HG02981 (cell line): ENCODE data around the gene LLGL2.

Experiments
- ATAC-seq: cut with Tn5 transposase; IDR thresholded peaks from one replicate; pipeline ENCODE4 v1.9.1; 2021; ENCODE audit warnings: mild to moderate bottlenecking, moderate library complexity; ENCODE audit not compliant: unreplicated experiment

Gene LLGL2

DNA sequence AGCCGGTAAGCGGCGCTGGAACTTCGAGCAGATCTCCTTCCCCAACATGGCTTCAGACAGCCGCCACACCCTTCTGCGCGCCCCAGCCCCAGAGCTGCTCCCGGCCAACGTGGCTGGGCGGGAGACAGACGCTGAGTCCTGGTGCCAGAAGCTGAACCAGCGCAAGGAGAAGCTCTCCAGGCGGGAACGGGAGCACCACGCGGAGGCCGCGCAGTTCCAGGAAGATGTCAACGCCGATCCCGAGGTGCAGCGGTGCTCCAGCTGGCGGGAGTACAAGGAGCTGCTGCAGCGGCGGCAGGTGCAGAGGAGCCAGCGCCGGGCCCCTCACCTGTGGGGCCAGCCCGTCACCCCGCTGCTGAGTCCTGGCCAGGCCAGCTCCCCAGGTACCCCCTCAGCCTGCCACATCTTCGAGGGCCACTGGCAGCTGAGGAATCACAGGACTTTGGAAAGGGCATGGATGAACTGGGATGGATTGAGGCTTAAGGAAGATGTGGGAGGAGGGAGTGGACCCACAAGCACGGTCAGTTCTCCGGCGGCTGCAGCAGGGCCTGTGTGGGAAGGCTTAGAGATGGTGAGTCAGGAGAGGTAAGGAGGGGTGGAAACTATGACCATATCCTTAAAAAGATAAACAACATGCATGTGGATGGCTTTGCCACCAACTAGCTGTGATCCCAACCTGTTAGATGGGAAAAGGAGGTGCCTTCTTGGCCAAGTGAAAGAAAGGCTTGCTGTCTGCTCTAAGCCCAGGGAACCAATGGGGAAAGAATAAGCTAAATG lies 3.4 kb upstream of the LLGL2 start:
- ATAC-seq, result no peak

GRCh38 chr17:75523647-75524046 lies 1.9 kb upstream of the LLGL2 start:
- ATAC-seq, result no peak

DNA sequence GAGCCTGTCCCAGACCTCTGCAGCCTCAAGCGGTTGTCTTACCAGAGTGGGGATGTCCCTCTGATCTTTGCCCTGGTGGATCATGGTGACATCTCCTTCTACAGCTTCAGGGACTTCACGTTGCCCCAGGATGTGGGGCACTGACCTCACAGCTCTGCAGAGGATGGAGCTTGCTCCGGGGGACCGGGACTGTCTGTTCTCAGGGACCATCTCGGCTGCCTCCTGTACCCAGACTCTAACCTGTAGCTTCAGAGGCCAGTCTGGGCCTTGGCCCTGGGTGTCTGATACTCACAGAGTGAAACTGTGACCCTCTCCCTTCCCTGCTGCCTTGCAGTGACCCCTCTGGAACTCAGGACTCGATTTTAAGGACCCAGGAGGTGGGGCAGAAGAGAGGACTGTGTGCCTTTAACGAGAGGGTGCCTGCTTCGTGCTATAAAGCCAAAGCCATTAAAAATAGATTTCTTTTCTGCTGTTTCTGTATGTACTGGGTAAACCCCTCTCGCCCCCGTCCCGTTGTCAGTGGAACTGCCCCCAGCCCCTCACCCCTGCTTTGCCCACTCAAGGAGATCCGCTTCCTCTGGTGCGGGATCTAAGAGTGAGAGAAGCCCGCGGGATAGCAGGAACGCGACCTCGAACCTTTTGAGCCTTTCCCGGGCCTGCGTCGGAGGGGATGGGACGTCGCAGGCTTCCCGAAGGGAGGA lies 1.1 kb upstream of the LLGL2 start:
- ATAC-seq, result no peak

- ATAC-seq, result peak; percentile 7
Observed at GRCh38 chr17:75525806-75526554, 483 bp downstream of the LLGL2 start.

GRCh38 chr17:75526555-75527270 lies 1.2 kb downstream of the LLGL2 start:
- ATAC-seq, result no peak

GRCh38 chr17:75530837-75531720 lies 5.6 kb downstream of the LLGL2 start:
- ATAC-seq, result no peak

GRCh38 chr17:75531721-75532072 lies 6.2 kb downstream of the LLGL2 start:
- ATAC-seq, result no peak

DNA sequence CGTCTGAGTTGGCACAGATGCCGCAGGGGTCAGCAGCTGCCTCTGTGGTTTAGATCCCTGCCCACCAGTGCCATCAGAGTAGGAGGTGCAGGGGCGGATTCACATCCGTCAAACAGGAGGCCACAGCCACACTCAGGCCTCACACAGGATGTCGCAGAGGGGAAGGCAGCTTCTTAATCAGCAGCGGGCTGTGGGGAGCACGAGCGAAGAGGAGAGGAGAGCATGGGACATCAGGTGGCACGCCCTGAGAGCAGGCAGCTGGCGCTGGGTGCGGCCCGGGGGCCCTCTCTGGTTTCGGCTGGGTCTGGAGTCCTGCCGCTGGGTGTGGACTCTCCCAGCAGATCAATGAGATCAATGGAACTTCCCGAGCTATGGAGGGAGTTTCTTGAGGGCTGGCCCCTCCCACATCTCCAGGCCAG lies 9.6 kb downstream of the LLGL2 start:
- no peak for ATAC-seq

DNA sequence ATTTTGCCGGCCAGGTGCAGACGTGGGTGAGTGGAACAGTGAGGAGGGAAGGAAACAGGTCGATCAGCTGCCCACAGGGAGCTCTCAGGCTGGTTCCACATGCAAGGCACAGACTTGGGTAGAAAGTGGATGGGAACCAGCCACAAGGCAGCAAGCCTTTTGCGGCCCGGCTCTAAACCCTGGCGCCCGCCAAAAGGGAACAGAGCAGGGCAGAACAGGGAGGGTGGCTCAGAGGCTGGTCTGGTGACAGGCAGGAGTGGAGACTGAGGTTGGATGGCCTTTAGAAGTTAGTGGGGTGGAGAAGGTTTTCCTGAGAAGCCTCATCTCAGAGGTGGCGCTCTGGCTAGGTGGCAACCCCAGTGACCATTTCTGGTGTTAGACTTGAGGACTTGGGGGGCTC lies 10.4 kb downstream of the LLGL2 start:
- no peak for ATAC-seq

GRCh38 chr17:75536366-75536765 lies 10.9 kb downstream of the LLGL2 start:
- no peak for ATAC-seq

GRCh38 chr17:75539967-75540729 lies 14.7 kb downstream of the LLGL2 start:
- no peak for ATAC-seq

DNA sequence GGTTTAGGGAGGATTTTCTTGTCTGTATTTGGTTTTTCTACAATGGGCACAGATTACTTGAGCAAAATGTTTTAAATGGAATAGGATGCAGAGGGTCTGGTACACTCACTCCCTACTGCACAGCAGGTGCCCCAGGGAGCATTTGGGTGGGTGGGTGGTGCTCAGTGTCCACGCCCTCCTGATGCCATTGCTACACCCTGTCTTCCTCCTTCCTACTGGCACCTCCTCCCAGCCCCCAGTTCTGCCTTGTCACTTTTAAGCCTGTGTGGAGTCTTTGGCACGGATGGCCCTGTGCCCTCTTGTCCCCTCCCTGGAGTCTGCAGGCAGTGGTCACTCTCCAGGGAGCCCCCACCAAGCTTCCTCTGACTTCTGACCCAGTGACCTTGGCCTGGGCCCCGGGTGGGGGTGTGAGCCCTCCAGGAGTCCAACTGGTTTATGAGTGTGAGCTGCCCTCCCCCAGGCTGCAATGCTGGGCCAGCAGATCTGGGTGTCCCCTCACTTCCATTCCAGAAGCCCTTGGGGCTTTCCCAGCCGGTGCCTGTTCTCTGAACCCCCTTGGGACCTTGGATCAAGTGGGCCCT lies 15.5 kb downstream of the LLGL2 start:
- ATAC-seq, result no peak

- no peak for ATAC-seq
Observed at GRCh38 chr17:75542229-75542628, 16.7 kb downstream of the LLGL2 start.

DNA sequence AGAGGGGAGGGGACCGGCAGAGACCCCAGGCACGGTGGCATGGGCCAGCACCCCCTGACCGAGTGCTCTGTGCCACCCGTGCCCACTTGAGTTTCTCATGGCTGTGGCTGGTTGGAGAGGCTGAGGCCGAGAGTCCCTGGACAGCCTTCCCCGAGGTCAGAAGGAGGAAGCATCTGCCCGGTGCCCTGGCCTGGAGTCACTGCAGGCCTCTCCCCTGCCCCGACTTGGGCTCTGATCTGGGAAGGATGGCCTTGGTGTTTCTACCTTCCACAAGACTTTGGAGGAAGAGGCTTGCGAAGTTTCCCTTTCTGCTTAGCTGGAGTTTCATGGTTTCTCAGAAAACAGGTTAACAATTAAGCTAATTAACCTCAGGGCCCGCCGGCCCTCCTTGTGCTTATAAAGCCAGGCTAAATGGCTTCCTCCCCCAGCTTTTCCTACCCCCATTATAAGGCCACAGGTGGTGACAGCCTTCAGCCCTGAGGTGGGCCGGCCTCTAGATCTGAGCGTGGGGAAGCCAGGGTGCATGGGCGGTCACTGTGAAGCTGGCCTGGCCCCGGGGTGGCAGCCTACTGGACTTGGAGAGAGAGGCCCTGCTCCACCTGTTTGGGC lies 17.3 kb downstream of the LLGL2 start:
- ATAC-seq, result no peak

DNA sequence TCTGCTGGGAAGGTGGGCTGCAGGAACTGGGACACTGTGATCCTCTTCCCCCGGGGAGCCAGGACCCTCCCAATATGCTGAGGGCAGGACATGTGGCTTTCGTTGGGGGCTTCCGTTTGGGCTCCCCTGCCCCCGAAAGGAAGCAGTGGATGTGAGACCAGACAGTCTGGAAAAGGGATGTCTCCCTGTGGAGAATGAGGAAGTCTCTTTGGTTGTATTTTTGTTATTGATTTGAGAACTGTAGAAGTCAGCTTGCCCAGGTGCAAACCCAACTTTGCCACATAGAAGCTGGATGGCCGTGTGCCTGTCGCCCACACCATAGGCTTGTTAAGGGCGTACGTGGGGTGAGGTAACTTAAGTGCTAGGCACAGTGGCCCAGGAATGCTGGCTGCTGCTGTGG lies 18.8 kb downstream of the LLGL2 start:
- ATAC-seq, result no peak

DNA sequence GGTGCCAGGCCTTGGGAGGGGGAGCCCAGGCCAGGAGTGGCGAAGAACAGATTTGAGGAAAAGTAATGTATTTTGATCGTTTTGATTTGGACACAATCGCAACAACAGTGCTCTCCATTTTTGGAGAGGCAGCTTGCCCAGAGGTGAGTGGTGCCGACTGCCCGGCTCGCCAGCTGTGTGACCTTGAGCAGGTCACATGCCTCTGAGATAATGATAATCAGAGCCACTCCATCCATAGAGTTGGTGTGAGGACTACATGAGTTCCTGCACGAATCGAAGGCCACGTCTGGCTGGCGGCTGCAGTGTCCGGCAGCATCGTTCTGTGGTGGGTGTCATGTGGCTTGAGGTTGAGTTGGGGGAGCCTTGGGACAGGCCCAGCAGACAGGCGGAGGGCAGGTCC lies 20.7 kb downstream of the LLGL2 start:
- ATAC-seq, result no peak

GRCh38 chr17:75547091-75547490 lies 21.6 kb downstream of the LLGL2 start:
- ATAC-seq, result no peak

DNA sequence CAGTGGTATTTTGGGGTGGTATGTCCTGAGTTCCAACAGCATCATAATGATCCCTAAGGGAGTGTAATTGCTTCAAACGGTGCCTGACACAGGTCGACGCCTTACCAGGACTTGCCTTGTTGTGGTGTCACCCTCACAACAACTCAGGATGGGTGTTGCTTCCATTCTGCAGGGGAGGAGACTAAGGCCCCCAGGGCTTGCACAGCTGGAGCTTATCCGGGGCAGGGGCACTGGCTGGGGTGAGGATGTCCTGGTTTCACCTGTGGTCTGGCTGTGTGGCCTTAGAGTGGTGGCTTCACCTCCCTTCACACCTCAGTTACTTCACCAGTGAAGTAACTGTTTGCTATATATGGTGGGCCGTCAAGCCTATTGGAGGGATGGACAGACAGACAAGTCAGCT lies 23.3 kb downstream of the LLGL2 start:
- no peak for ATAC-seq
